IgD-negative memory B cell (primary cell): Measurements from ENCODE around the gene OR4K14. TPM values are rescaled to one million over a fixed set of nuclear protein-coding genes. Genes with fewer than 3 reads are reported as not detected.

ENCODE experiments used
- polyA plus RNA-seq: library from polyadenylated mRNA; unstranded; fragments of 300-500 nt; fragmentation: Illumina TruSeq; gene quantifications from one replicate; pipeline ENCODE4 v1.2.3, GENCODE V29; 2021

OR4K14 gene
- polyA plus RNA-seq, 1 donor from 2014 or later = not detected

Other genes starting within 250 kb of the OR4K14 start
- gene OR4M1, start 245.8 kb downstream of the OR4K14 start, polyA plus RNA-seq = not detected
- not detected for gene OR4N2, start 215.5 kb downstream of the OR4K14 start, polyA plus RNA-seq
- gene OR4K2, start 144.2 kb downstream of the OR4K14 start, polyA plus RNA-seq = not detected
- gene OR4K5, start 98.7 kb downstream of the OR4K14 start, polyA plus RNA-seq = not detected
- not detected for gene OR4K1, start 88.4 kb downstream of the OR4K14 start, polyA plus RNA-seq
- gene OR4K15, start 43.7 kb downstream of the OR4K14 start, polyA plus RNA-seq = not detected
- gene OR4Q2, start 17.1 kb downstream of the OR4K14 start, polyA plus RNA-seq = not detected
- not detected for gene OR4K13, start 16.7 kb upstream of the OR4K14 start, polyA plus RNA-seq
- gene OR4L1, start 40.7 kb upstream of the OR4K14 start, polyA plus RNA-seq = not detected
- gene OR4K17, start 91.4 kb upstream of the OR4K14 start, polyA plus RNA-seq = not detected
- not detected for gene OR4N5, start 119.5 kb upstream of the OR4K14 start, polyA plus RNA-seq
- gene OR11G2, start 171.6 kb upstream of the OR4K14 start, polyA plus RNA-seq = not detected
- not detected for gene OR11H6, start 204.4 kb upstream of the OR4K14 start, polyA plus RNA-seq
- not detected for gene OR11H7, start 209.7 kb upstream of the OR4K14 start, polyA plus RNA-seq
- gene OR11H4, start 220.0 kb upstream of the OR4K14 start, polyA plus RNA-seq = not detected